Measurements from ENCODE around the gene TRPM3.

TRPM3 gene

GRCh38 chr9:70540016-70540415 lies 581.4 kb downstream of the TRPM3 start:
- DNase-seq (ENCODE audit: low spot score), result no peak
- in situ Hi-C loops (cut with MboI; ENCODE audit: low sequenced_read_pairs, unreplicated experiment), result no loop called here
- no peak for TF ChIP-seq CTCF (IDR thresholded peaks at IDR 0.05; ENCODE audit: borderline replicate concordance, control extremely low read depth, extremely low read depth, insufficient read depth, missing control alignments)

GRCh38 chr9:70539526-70539925 lies 581.9 kb downstream of the TRPM3 start:
- no peak for DNase-seq (ENCODE audit: low spot score)
- TF ChIP-seq CTCF (IDR thresholded peaks at IDR 0.05; ENCODE audit: borderline replicate concordance, control extremely low read depth, extremely low read depth, insufficient read depth, missing control alignments), result no peak
- in situ Hi-C loops (cut with MboI; ENCODE audit: low sequenced_read_pairs, unreplicated experiment), result no loop called here

- DNase-seq (ENCODE audit: low spot score), result no peak
- TF ChIP-seq CTCF (IDR thresholded peaks at IDR 0.05; ENCODE audit: borderline replicate concordance, control extremely low read depth, extremely low read depth, insufficient read depth, missing control alignments), result no peak
- in situ Hi-C loops (cut with MboI; ENCODE audit: low sequenced_read_pairs, unreplicated experiment), result no loop called here
Observed at GRCh38 chr9:70539001-70539400, 582.4 kb downstream of the TRPM3 start.

DNA sequence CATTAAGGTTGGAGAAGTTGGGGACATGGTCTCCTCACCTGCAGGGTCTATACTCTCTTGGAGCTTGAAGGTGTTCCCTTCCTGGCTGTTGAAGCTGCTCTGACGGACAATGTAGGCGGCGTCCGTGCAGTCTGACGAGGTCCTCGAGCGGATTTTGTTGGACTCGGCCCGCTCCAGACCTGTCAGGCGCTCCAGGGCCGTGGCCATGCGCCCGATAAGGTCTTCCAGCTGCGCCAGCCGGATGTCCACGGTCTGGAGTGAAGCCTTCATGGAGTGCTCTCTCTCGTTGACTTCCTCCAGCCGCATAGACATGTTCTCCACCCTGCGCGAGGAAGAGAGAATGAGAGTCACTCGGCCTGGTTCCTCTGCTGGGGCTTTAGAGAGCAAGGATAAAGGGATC lies 584.3 kb downstream of the TRPM3 start:
- DNase-seq (ENCODE audit: low spot score), result no peak
- in situ Hi-C loops (cut with MboI; ENCODE audit: low sequenced_read_pairs, unreplicated experiment), result no loop called here
- TF ChIP-seq CTCF (IDR thresholded peaks at IDR 0.05; ENCODE audit: borderline replicate concordance, control extremely low read depth, extremely low read depth, insufficient read depth, missing control alignments), result no peak

DNA sequence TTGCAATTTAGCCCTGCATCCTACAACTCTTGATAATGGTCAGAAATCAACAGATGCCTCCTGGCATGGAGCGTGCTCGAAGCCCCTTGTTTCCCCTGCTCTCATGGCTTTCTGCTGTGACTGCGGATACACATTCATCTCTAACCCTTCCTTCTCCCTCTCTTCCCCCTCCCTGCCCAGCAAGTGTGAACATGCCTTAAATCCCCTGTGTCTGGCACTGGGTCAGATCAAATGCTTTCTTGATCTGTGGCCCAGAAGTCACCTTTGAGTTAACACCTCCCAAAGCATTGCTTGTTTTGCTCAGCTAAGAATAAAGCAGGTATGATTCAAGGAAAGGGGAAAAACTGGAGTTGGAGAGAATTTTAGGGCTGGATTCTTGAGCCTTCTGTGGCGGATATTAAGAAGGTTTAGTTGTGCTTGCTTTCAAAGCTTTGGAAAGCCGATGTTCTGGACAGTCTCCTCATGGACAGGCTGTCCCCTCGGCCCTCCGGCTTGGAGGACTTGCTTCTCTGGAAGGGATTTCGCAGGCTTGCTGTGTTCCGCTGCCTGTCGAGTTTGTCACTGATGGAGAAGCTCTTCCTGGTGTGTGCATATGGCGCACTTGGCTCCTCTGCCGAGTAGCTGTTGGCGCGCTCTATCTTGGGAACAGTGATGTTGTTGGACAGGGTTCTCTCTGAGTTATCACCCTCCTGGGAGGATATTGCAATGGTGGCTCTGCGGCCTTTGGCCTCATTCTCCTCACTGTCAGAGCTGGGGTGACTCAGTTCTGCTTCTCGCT lies 585.7 kb downstream of the TRPM3 start:
- TF ChIP-seq CTCF (IDR thresholded peaks at IDR 0.05; ENCODE audit: borderline replicate concordance, control extremely low read depth, extremely low read depth, insufficient read depth, missing control alignments), result no peak
- in situ Hi-C loops (cut with MboI; ENCODE audit: low sequenced_read_pairs, unreplicated experiment), result no loop called here
- DNase-seq (ENCODE audit: low spot score), result no peak

DNA sequence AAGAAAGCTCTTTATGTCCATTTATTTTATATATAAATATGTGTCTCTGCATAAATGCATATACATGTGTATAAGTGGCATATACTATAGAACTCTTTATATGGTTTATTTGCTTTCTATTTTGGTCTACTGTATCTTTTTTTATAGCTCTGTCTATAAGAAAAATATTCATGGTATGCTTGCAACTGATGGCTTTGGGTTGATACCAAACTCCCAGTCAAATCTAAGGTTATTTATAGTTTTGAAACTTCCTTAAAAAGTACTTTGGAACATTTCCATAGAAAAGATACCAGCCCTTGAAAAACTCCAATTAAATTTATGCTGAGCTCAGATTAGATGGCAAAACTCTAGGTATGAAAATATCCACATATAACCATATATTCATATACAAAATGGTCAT lies 587.0 kb downstream of the TRPM3 start:
- in situ Hi-C loops (cut with MboI; ENCODE audit: low sequenced_read_pairs, unreplicated experiment), result no loop called here
- no peak for TF ChIP-seq CTCF (IDR thresholded peaks at IDR 0.05; ENCODE audit: borderline replicate concordance, control extremely low read depth, extremely low read depth, insufficient read depth, missing control alignments)
- DNase-seq (ENCODE audit: low spot score), result no peak

Data from GM13976 (cell line).